RWPE2 (cell line): ENCODE results near the gene NFE2L3.
A peak's percentile ranks its signal among the peaks of the same experiment; 100 is the strongest.

Source experiments
- ATAC-seq: fragments of 200-7000 bp; cut with Tn5 transposase; 3 replicates; pipeline ENCODE4 v1.9.1; 2021; ENCODE audit warnings: low read depth
- DNase-seq: peaks from one replicate; pipeline ENCODE4 v3.0.0-alpha.2; 2020; ENCODE audit warnings: low spot score
- H3K27ac ChIP-seq: fragments of 450-650 bp; 2 replicates; pipeline ENCODE4 v1.5.1; 2017; ENCODE audit warnings: mild to moderate bottlenecking; ENCODE audit not compliant: poor library complexity, severe bottlenecking
- H3K27me3 ChIP-seq: fragments of 250-450 bp; sonication (Bioruptor Pico); 2 replicates; pipeline ENCODE4 v1.5.1; 2021; ENCODE audit warnings: mild to moderate bottlenecking, moderate library complexity; ENCODE audit not compliant: insufficient read depth, poor library complexity, severe bottlenecking
- H3K36me3 ChIP-seq: fragments of 250-450 bp; sonication (Bioruptor Pico); 2 replicates; pipeline ENCODE4 v1.5.1; 2020; ENCODE audit warnings: low read depth, mild to moderate bottlenecking, moderate library complexity
- H3K4me1 ChIP-seq: fragments of 250-450 bp; sonication (Bioruptor Pico); 2 replicates; pipeline ENCODE4 v1.5.1; 2021; ENCODE audit warnings: mild to moderate bottlenecking, moderate library complexity; ENCODE audit not compliant: insufficient read depth, poor library complexity, severe bottlenecking
- H3K4me3 ChIP-seq: fragments of 250-450 bp; sonication (Bioruptor Pico); 2 replicates; pipeline ENCODE4 v1.5.1; 2021; ENCODE audit warnings: mild to moderate bottlenecking, moderate library complexity; ENCODE audit not compliant: severe bottlenecking
- H3K9me3 ChIP-seq: fragments of 250-450 bp; sonication (Bioruptor Pico); 2 replicates; pipeline ENCODE4 v1.5.1; 2021; ENCODE audit warnings: mild to moderate bottlenecking, moderate library complexity; ENCODE audit not compliant: severe bottlenecking
- CTCF ChIP-seq: fragments of 450-650 bp; IDR thresholded peaks from one replicate; pipeline ENCODE4 v1.5.1; 2017; ENCODE audit warnings: mild to moderate bottlenecking, moderate library complexity; ENCODE audit not compliant: poor library complexity, severe bottlenecking

Gene NFE2L3

GRCh38 chr7:26188206-26188956 lies 36.4 kb downstream of the NFE2L3 start:
- H3K9me3 ChIP-seq = no peaks in the 10 kb centered on the region
- no peak for DNase-seq
- no peak overlapping the region for H3K27ac ChIP-seq
- no peak for TF ChIP-seq CTCF
- no peaks in the 10 kb centered on the region for H3K4me1 ChIP-seq
- H3K27me3 ChIP-seq = no peaks in the 10 kb centered on the region
- peaks cover 84% of the 10 kb centered on the region for H3K36me3 ChIP-seq
- 0 out of 3 replicates have a peak, but pooled peaks have one; percentile 3 for ATAC-seq
- no peak overlapping the region for H3K4me3 ChIP-seq

DNA sequence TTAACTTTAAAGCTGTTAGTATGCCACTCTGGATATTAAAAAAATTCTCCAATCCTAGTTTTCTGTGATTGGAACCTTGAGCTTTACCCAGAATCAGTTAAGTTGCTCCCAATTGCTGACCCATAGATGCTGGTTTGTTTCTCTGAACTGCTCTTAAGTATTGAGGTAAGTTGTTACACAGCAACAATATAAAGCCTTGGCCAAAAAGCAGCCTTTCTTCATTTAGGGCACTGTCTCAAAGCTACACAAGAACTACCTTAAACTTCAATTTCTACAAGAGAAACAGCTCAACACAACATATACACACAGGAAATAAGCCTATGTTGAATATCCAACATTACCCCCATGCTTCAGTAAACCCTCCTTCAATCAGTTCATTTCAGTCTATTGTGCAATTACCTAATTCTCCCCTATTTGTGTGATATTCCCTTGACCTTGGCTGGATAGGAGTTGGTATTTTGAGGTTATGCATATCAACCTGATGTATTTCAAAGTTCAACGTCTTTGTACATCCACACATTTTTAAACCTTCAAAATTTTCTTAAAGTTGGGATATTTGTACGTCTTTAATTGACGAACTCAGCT lies 37.1 kb downstream of the NFE2L3 start:
- DNase-seq (no peak), ATAC-seq (no peak)
- H3K27me3 ChIP-seq = no peaks in the 10 kb centered on the region
- H3K36me3 ChIP-seq = peaks cover 91% of the 10 kb centered on the region
- H3K27ac ChIP-seq = no peak overlapping the region
- H3K9me3 ChIP-seq = no peaks in the 10 kb centered on the region
- no peaks in the 10 kb centered on the region for H3K4me1 ChIP-seq
- TF ChIP-seq CTCF = no peak
- H3K4me3 ChIP-seq = no peak overlapping the region

GRCh38 chr7:26189697-26190096 lies 37.7 kb downstream of the NFE2L3 start:
- Histone ChIP-seq H3K9me3 (no peaks in the 10 kb centered on the region), H3K36me3 (peaks cover 96% of the 10 kb centered on the region), H3K4me1 (no peaks in the 10 kb centered on the region), H3K27me3 (no peaks in the 10 kb centered on the region), H3K4me3 (no peak overlapping the region), H3K27ac (no peak overlapping the region)
- ATAC-seq (no peak), DNase-seq (no peak)
- TF ChIP-seq CTCF = no peak

- H3K4me1 ChIP-seq = peaks cover 4% of the 10 kb centered on the region
These were observed 38.4 kb downstream of the NFE2L3 start for GRCh38 chr7:26190417-26190869.

More at GRCh38 chr7:26190417-26190869, 38.4 kb downstream of the NFE2L3 start:
- DNase-seq (no peak), ATAC-seq (no peak)
- no peak for TF ChIP-seq CTCF
- no peak overlapping the region for H3K4me3 ChIP-seq
- H3K9me3 ChIP-seq = no peaks in the 10 kb centered on the region
- peaks cover 97% of the 10 kb centered on the region for H3K36me3 ChIP-seq
- H3K27me3 ChIP-seq = no peaks in the 10 kb centered on the region
- H3K27ac ChIP-seq = no peak overlapping the region
